Body of pancreas (tissue), 4 donors: ENCODE data around the gene SARS1. TPM values are rescaled to one million over a fixed set of nuclear protein-coding genes. Genes with fewer than 3 reads are reported as not detected.

Experiments used
- ATAC-seq: fragments of 150-250 bp; one replicate; pipeline ENCODE4 v1.9.1; 2016
- DNase-seq, 4 donors: peaks; one replicate each; pipeline ENCODE4 v3.0.0-alpha.2; 2019
- H3K27ac ChIP-seq, 4 donors: fragments of 200-600 bp; sonication (generic); 1 replicate in 3 of 4; 2 replicates in 1 of 4; pipeline versions ENCODE4 v1.5.1 to v1.6.1; 2016 to 2019; ENCODE audit warnings: mild to moderate bottlenecking in 1 of 4, mixed read lengths in 1 of 4, moderate library complexity in 1 of 4
- H3K27me3 ChIP-seq, 2 donors: fragments of 200-600 bp; sonication (generic); one replicate each; pipeline ENCODE4 v1.6.0; 2016; ENCODE audit warnings: mild to moderate bottlenecking in 1 of 2
- H3K36me3 ChIP-seq, 2 donors: fragments of 200-600 bp; sonication (generic); replicated peaks in 1 of 2; 2 replicates each; pipeline ENCODE4 v1.5.1; 2016; ENCODE audit warnings: low read depth in 2 of 2; ENCODE audit not compliant: insufficient read depth in 1 of 2
- H3K4me1 ChIP-seq: fragments of 200-600 bp; sonication (generic); one replicate; pipeline ENCODE4 v1.6.0; 2016
- H3K4me3 ChIP-seq, 2 donors: fragments of 200-600 bp; sonication (generic); 1 replicate in 1 of 2; 2 replicates in 1 of 2; pipeline ENCODE4 v1.5.1; 2016 to 2019
- H3K9me3 ChIP-seq, 3 donors: fragments of 200-600 bp; sonication (generic); 1 replicate in 2 of 3; 2 replicates in 1 of 3; pipeline ENCODE4 v1.5.1; 2016
- POLR2A ChIP-seq, 3 donors: fragments of 450-650 bp; IDR thresholded peaks; one replicate each; pipeline ENCODE4 v1.6.1; 2016; ENCODE audit warnings: antibody characterized with exemption in 3 of 3, mild to moderate bottlenecking in 2 of 3
- WGBS, 2 donors: methylation state at CpG; one replicate each; pipeline ENCODE4 v1.1.5; 2017; 5-methylcytosine and 5-hydroxymethylcytosine counted together
- intact Hi-C: fragments of 100-400 bp; cut with DNase I; formaldehyde crosslinking; loops from one replicate; pipeline ENCODE4 v1.15.1; 2023
- total RNA-seq, 2 donors: library from RNA; depleted of rRNA; stranded (reverse); fragments of >200 nt; gene quantifications; one replicate each; pipeline ENCODE4 v1.1.0, GENCODE V29; 2016
- TF ChIP-seq, protein P1 (sequence below), 7 experiments: fragments of 450-650 bp in 4 of 7; fragments of 200-600 bp in 3 of 7; sonication (generic) in 3 of 7; IDR thresholded peaks; one replicate each; pipeline ENCODE4 v1.5.1; 2016 to 2019; ENCODE audit warnings: antibody characterized with exemption in 7 of 7

The SARS1 gene
- total RNA-seq, 2 donors from 2014 or later: 65.3 to 123 TPM

GRCh38 chr1:109185357-109185756, 28.4 kb upstream of the SARS1 start:
- Histone ChIP-seq H3K27ac (peak overlapping the region in 3 of 4 donors; percentile 11 to 65 (median 59)), H3K36me3 (no peaks in the 10 kb centered on the region), H3K4me1 (peaks cover 69% of the 10 kb centered on the region), H3K4me3 (no peak overlapping the region), H3K9me3 (no peaks in the 10 kb centered on the region), H3K27me3 (no peaks in the 10 kb centered on the region)
- TF ChIP-seq POLR2A (IDR thresholded peaks at IDR 0.05): no peak
- TF ChIP-seq, protein P1, sequence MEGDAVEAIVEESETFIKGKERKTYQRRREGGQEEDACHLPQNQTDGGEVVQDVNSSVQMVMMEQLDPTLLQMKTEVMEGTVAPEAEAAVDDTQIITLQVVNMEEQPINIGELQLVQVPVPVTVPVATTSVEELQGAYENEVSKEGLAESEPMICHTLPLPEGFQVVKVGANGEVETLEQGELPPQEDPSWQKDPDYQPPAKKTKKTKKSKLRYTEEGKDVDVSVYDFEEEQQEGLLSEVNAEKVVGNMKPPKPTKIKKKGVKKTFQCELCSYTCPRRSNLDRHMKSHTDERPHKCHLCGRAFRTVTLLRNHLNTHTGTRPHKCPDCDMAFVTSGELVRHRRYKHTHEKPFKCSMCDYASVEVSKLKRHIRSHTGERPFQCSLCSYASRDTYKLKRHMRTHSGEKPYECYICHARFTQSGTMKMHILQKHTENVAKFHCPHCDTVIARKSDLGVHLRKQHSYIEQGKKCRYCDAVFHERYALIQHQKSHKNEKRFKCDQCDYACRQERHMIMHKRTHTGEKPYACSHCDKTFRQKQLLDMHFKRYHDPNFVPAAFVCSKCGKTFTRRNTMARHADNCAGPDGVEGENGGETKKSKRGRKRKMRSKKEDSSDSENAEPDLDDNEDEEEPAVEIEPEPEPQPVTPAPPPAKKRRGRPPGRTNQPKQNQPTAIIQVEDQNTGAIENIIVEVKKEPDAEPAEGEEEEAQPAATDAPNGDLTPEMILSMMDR (IDR thresholded peaks at IDR 0.05): no peak
- ATAC-seq (no peak), DNase-seq (no peak)
- 66 to 72% methylated on average over 8 of the region's 8 CpGs for WGBS, 2 donors
- intact Hi-C loops: loop anchor here (5.0 kb wide), 1 partner anchor 43 kb away; no protein-coding TSS in a partner anchor

GRCh38 chr1:109185990-109186732, 27.6 kb upstream of the SARS1 start:
- intact Hi-C loops: loop anchor here (5.0 kb wide), 1 partner anchor 44 kb away; no protein-coding TSS in a partner anchor
- Histone ChIP-seq H3K4me1 (peaks cover 69% of the 10 kb centered on the region), H3K4me3 (no peak overlapping the region), H3K27ac (peak overlapping the region; percentile 16 to 65 (median 39)), H3K9me3 (no peaks in the 10 kb centered on the region), H3K36me3 (no peaks in the 10 kb centered on the region), H3K27me3 (no peaks in the 10 kb centered on the region)
- TF ChIP-seq, protein P1 (IDR thresholded peaks at IDR 0.05): no peak
- no peak for TF ChIP-seq POLR2A (IDR thresholded peaks at IDR 0.05)
- WGBS, 2 donors: 40 to 43% methylated on average over 5 of the region's 5 CpGs
- DNase-seq: peak in 1 of 4 donors; percentile 51
- no peak for ATAC-seq

- no peaks in the 10 kb centered on the region for H3K9me3 ChIP-seq
- ATAC-seq (no peak), DNase-seq (no peak)
- intact Hi-C loops: loop anchor here (5.0 kb wide), 1 partner anchor 44 kb away; no protein-coding TSS in a partner anchor
- peak overlapping the region; percentile 16 to 59 (median 22) for H3K27ac ChIP-seq
- no peaks in the 10 kb centered on the region for H3K36me3 ChIP-seq
- H3K27me3 ChIP-seq: no peaks in the 10 kb centered on the region
- no peak overlapping the region for H3K4me3 ChIP-seq
- peaks cover 64% of the 10 kb centered on the region for H3K4me1 ChIP-seq
- TF ChIP-seq POLR2A (IDR thresholded peaks at IDR 0.05): no peak
- TF ChIP-seq, protein P1 (IDR thresholded peaks at IDR 0.05): no peak
- WGBS, 2 donors: 62 to 65% methylated on average over 8 of the region's 8 CpGs
Measured at GRCh38 chr1:109186733-109187086, 27.0 kb upstream of the SARS1 start.

DNA sequence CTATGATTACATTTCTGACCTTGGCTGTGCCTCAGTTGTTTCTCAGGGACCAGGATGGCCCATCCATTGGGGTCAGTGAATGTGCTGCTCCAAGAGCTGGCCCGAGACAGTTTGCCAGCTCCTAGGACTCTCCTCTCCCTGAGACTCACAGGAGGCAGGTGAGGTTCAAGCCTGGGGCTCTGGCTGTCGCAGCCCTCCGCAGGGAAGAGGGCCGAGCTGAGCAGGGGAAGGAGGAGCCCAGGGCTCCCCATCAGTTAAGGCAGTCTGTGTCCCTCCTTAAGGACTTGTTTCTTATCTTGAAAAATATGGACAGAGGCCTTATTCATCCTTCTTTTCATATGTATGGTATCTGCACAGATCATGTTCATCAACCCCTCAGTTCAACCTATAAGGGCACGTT, 26.6 kb upstream of the SARS1 start:
- H3K4me3 ChIP-seq: no peak overlapping the region
- ATAC-seq: no peak
- TF ChIP-seq POLR2A (IDR thresholded peaks at IDR 0.05): no peak
- TF ChIP-seq, protein P1 (IDR thresholded peaks at IDR 0.05): no peak
- H3K9me3 ChIP-seq: no peaks in the 10 kb centered on the region
- intact Hi-C loops: loop anchor here (5.0 kb wide), 1 partner anchor 45 kb away; no protein-coding TSS in a partner anchor
- no peaks in the 10 kb centered on the region for H3K36me3 ChIP-seq
- H3K27me3 ChIP-seq: no peaks in the 10 kb centered on the region
- WGBS, 2 donors: 66 to 75% methylated on average over 4 to 5 of the region's 5 CpGs
- H3K27ac ChIP-seq: peak overlapping the region in 3 of 4 donors; percentile 19 to 59 (median 25)
- H3K4me1 ChIP-seq: peaks cover 60% of the 10 kb centered on the region
- no peak for DNase-seq
